Motor neuron (in vitro differentiated cells): ENCODE measurements around the gene UBE2B. TPM values are rescaled to one million over a fixed set of nuclear protein-coding genes. Genes with fewer than 3 reads are reported as not detected.

ENCODE experiments used
- total RNA-seq, 8 experiments: library from RNA; unstranded; fragments of 300-600 nt; gene quantifications; 2 replicates each; pipeline versions ENCODE4 v1.2.3 to v1.2.4, GENCODE V29; 2022

The UBE2B gene
- total RNA-seq, 8 experiments from 2014 or later, result 27.9 to 72.9 (median 41.9) TPM

Other genes starting within 250 kb of the UBE2B start
- 100 to 1,000 TPM; 368 to 550 (median 471) TPM for gene SKP1, start 194.6 kb upstream of the UBE2B start, total RNA-seq
- gene PPP2CA, start 145.5 kb upstream of the UBE2B start, total RNA-seq, result 10 to 100 TPM; 51.9 to 86.0 (median 69.2) TPM
- gene CDKL3, start 4.4 kb upstream of the UBE2B start, total RNA-seq, result 10 to 100 TPM in 4 of 8 experiments, 1 to 10 TPM in 4; 3.1 to 16.3 (median 8.9) TPM
- gene CDKN2AIPNL, start 40.3 kb downstream of the UBE2B start, total RNA-seq, result 10 to 100 TPM; 30.6 to 67.3 (median 44.6) TPM
- 10 to 100 TPM in 3 of 8 experiments, 1 to 10 TPM in 4, under 1 TPM in 1; 0.46 to 20.7 (median 7.6) TPM for gene JADE2, start 154.1 kb downstream of the UBE2B start, total RNA-seq